ENCODE measurements around the gene SOBP. TPM values are rescaled to one million over a fixed set of nuclear protein-coding genes. Genes with fewer than 3 reads are reported as not detected.
A peak's percentile ranks its signal among the peaks of the same experiment; 100 is the strongest.

Gene SOBP
- total RNA-seq, 4 donors from 2014 or later, result 5.6 to 21.4 (median 18.1) TPM

DNA sequence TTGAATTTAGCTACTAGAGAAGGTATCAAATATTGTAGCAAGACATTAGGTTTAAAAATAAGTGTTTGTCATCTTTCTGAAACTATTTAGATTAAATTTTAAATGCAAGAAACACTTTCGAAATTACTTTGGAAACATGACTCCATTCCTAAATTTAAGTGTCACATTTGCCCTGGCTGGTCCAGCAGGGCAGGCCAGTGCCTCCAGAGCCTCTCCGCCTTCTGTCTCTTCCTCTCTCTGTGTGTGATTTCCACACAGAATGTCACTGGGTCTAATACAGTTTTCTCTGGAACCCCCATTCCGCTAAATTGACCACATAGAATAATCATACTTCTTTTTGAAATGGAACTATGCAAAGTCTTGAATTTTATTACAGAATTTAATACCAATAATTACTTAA, 111.5 kb downstream of the SOBP start:
- Histone ChIP-seq H3K9me3 (no peaks in the 10 kb centered on the region), H3K4me1 (peaks cover 22 to 33% of the 10 kb centered on the region in 2 donors), H3K4me3 (replicated peaks in 1 of 3) (no peak overlapping the region), H3K36me3 (no peaks in the 10 kb centered on the region), H3K27me3 (no peaks in the 10 kb centered on the region), H3K27ac (peak overlapping the region in 1 of 3 donors; percentile 25)
- intact Hi-C loops (cut with DNase I), result no loop called here
- DNase-seq, result no peak
- TF ChIP-seq POLR2A (IDR thresholded peaks at IDR 0.05), result no peak
- TF ChIP-seq, protein P1, sequence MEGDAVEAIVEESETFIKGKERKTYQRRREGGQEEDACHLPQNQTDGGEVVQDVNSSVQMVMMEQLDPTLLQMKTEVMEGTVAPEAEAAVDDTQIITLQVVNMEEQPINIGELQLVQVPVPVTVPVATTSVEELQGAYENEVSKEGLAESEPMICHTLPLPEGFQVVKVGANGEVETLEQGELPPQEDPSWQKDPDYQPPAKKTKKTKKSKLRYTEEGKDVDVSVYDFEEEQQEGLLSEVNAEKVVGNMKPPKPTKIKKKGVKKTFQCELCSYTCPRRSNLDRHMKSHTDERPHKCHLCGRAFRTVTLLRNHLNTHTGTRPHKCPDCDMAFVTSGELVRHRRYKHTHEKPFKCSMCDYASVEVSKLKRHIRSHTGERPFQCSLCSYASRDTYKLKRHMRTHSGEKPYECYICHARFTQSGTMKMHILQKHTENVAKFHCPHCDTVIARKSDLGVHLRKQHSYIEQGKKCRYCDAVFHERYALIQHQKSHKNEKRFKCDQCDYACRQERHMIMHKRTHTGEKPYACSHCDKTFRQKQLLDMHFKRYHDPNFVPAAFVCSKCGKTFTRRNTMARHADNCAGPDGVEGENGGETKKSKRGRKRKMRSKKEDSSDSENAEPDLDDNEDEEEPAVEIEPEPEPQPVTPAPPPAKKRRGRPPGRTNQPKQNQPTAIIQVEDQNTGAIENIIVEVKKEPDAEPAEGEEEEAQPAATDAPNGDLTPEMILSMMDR (IDR thresholded peaks at IDR 0.05), result no peak
- WGBS, 2 donors, result 95 to 96% methylated on average over 3 of the region's 3 CpGs

DNA sequence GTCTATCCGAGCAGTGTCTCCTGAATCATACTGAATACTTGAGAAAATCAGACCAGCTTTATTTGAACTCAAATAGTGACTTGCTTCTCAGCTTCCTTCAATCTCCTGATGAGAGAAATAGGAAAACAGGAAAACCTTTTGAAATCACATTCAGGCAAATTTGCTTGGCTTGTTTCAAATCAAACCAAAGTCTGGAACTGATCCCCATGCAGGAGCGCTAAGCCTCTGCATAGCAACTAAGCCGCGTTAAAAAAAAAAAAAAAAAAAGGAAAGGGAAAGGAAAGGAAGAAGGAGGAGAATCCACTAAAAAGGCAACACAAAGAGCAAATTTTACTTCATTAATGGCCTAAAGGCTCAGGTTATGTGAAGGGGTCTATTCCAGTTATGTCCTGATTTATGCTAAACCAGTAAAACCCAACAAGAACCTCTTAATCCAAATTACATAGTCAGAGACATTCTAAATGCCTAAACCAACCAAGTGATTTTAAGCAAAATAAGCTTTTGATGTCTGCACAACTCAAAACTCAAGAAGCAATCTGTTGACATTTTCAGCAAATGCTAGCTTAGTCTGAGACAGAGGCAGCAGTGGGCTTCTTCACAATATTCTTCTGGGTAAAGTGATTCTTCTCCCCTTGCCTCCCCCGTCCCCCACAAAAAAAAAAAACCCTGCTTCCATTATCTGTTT, 112.5 kb downstream of the SOBP start:
- peak in 1 of 2 donors; percentile 27 for DNase-seq
- no peak for TF ChIP-seq POLR2A (IDR thresholded peaks at IDR 0.05)
- TF ChIP-seq, protein P1 (IDR thresholded peaks at IDR 0.05), result no peak
- H3K27me3 ChIP-seq, result no peaks in the 10 kb centered on the region
- no peak overlapping the region for H3K4me3 ChIP-seq (replicated peaks in 1 of 3)
- H3K36me3 ChIP-seq, result no peaks in the 10 kb centered on the region
- H3K9me3 ChIP-seq, result no peaks in the 10 kb centered on the region
- H3K4me1 ChIP-seq, result peaks cover 22 to 33% of the 10 kb centered on the region in 2 donors
- H3K27ac ChIP-seq, result peak overlapping the region in 1 of 3 donors; percentile 34
- intact Hi-C loops (cut with DNase I), result no loop called here
- 83 to 86% methylated on average over 5 of the region's 5 CpGs for WGBS, 2 donors

DNA sequence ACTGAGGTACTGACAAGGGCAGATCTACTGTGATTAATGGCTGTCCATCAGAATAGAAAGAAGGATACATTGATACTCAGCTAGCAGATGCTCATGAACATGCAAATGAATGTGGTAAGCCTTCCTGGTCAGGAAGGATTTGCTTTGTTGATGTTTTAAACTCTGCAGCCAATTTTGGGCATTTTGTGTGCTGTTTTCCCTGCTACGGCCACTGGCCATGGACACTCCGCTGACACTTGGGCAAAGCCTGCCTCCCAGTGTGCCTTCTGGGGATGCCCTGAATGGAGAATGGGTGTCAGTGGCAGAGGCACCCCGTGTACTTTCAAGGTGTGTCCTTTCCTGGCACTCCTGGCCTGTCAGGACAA, 113.1 kb downstream of the SOBP start:
- Histone ChIP-seq H3K4me3 (replicated peaks in 1 of 3) (no peak overlapping the region), H3K9me3 (no peaks in the 10 kb centered on the region), H3K27ac (peak overlapping the region in 1 of 3 donors; percentile 34), H3K36me3 (no peaks in the 10 kb centered on the region), H3K27me3 (no peaks in the 10 kb centered on the region), H3K4me1 (peaks cover 22 to 33% of the 10 kb centered on the region in 2 donors)
- WGBS, 2 donors, result 87 to 89% methylated on average over 3 of the region's 3 CpGs
- intact Hi-C loops (cut with DNase I), result no loop called here
- peak in 1 of 2 donors; percentile 3 for DNase-seq
- no peak for TF ChIP-seq POLR2A (IDR thresholded peaks at IDR 0.05)
- TF ChIP-seq, protein P1 (IDR thresholded peaks at IDR 0.05), result no peak

DNA sequence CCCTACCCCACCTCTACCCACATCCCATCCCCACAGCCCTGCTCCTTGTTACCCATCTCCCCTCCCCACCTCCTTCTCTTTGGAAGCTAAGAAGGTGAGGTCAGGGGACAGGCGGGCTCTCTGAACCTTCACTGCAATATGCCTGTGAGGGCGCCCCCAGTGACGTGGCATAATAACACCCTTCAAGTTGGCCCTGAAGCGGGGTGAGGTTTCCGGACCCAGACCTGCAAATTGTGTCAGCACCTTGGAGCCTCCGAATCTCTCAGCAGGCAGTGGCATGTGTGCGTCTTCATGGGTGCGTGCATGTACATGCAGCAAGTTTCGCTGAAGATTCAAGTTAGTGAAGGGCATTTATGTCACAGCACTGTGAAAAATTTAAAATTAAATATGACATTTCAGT, 114.6 kb downstream of the SOBP start:
- no peaks in the 10 kb centered on the region for H3K27me3 ChIP-seq
- no peak for DNase-seq
- intact Hi-C loops (cut with DNase I), result no loop called here
- no peaks in the 10 kb centered on the region for H3K9me3 ChIP-seq
- no peaks in the 10 kb centered on the region for H3K36me3 ChIP-seq
- H3K27ac ChIP-seq, result no peak overlapping the region
- H3K4me1 ChIP-seq, result peaks cover 22 to 33% of the 10 kb centered on the region in 2 donors
- no peak overlapping the region for H3K4me3 ChIP-seq (replicated peaks in 1 of 3)
- TF ChIP-seq, protein P1 (IDR thresholded peaks at IDR 0.05), result no peak
- TF ChIP-seq POLR2A (IDR thresholded peaks at IDR 0.05), result no peak
- WGBS, 2 donors, result 96 to 97% methylated on average over 9 of the region's 9 CpGs

DNA sequence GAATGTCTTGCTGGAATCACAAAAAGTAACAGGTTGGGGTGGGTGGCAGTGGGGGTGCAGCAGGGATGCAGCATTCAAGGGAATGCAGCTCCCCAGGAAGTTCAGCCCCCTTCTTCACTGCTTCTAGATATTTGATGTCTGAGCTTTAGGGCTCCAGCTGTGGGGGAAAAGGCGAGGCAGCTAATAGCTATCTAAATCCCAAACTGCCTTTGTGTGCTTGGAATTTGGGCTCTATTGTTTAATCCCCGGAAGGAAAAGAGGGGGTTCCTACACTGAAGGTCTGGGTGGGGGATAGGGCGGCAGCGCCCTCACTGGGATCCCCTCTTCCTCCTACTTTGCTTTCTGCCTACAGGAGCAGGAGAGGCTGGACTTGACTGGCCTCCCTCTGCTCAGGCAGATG, 116.5 kb downstream of the SOBP start:
- WGBS, 2 donors, result 88 to 89% methylated on average over 3 to 4 of the region's 4 CpGs
- Histone ChIP-seq H3K4me1 (peaks cover 18% of the 10 kb centered on the region in 2 donors), H3K27me3 (no peaks in the 10 kb centered on the region), H3K4me3 (replicated peaks in 1 of 3) (no peak overlapping the region), H3K36me3 (no peaks in the 10 kb centered on the region), H3K9me3 (no peaks in the 10 kb centered on the region), H3K27ac (no peak overlapping the region)
- intact Hi-C loops (cut with DNase I), result no loop called here
- DNase-seq, result no peak
- TF ChIP-seq, protein P1 (IDR thresholded peaks at IDR 0.05), result no peak
- no peak for TF ChIP-seq POLR2A (IDR thresholded peaks at IDR 0.05)

All from thyroid gland (tissue), 4 donors.